Vagina (tissue), 2 donors: Measurements from ENCODE around the gene NHLRC2.

Source experiments
- CTCF ChIP-seq, 3 experiments: fragments of 450-650 bp in 2 of 3; fragments of 200-600 bp in 1 of 3; sonication (generic) in 1 of 3; IDR thresholded peaks; one replicate each; pipeline ENCODE4 v1.5.1; 2017 to 2019; ENCODE audit warnings: antibody characterized with exemption in 3 of 3, mild to moderate bottlenecking in 2 of 3, moderate library complexity in 2 of 3
- POLR2A ChIP-seq, 2 donors: fragments of 450-650 bp; IDR thresholded peaks; one replicate each; pipeline ENCODE4 v1.6.1; 2017; ENCODE audit warnings: antibody characterized with exemption in 2 of 2, mild to moderate bottlenecking in 2 of 2, moderate library complexity in 2 of 2
- POLR2AphosphoS5 ChIP-seq, 2 donors: sonication (generic); formaldehyde crosslinking; IDR thresholded peaks; one replicate each; pipeline ENCODE4 v1.9.0; 2017; ENCODE audit warnings: antibody characterized with exemption in 2 of 2, mild to moderate bottlenecking in 2 of 2, low read depth in 1 of 2; ENCODE audit not compliant: insufficient read depth in 1 of 2

GRCh38 chr10:113854761-113855588 lies 514 bp downstream of the NHLRC2 start:
- TF ChIP-seq CTCF (IDR thresholded peaks at IDR 0.05) (peak in 1 of 3 experiments; percentile 22), POLR2A (IDR thresholded peaks at IDR 0.05) (no peak), POLR2AphosphoS5 (IDR thresholded peaks at IDR 0.05; ENCODE audit: insufficient read depth in 1 of 2, low read depth in 1 of 2) (peak in 1 of 2 donors; percentile 51)
